ENCODE results near the gene MYO18B. TPM values are rescaled to one million over a fixed set of nuclear protein-coding genes. Genes with fewer than 3 reads are reported as not detected.

The MYO18B gene
- total RNA-seq, 2 donors from 2014 or later: 0.11 TPM; not detected in 1

DNA sequence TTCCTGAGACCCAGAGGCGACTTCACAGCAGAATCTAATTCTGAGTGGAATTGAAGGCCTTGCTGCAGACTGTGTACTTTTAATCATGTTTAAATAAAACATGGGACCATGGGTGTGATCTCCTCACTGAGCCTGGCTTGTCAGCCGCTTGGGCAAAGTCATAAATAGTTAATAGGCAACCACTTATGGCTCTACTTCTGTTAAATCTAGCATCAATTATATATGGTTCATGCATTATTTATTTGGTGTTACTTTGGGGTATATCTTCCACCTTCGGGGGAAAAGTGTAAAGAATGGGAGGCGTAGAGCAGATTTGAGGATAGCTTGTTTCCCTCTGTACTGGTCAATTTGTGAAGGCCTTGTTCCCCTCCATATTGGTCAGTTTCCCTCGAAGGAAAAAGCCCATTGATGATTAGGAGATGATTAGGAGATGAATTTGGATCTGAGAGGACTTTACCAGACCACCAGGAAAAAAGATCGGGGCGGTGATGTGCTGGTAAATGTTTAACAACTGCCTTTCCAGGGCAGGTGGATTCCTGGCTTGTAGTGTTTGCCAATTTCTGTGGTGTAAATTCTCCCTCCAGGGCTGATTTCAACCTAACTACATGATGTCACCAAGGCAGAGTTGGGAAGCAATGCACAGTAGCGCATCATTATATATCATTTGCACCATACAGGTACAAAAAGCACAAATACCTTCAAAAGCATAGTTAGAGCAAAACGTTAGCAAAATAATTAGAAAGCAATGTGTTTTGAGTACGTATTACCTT, 223.2 kb downstream of the MYO18B start:
- TF ChIP-seq, protein P1, sequence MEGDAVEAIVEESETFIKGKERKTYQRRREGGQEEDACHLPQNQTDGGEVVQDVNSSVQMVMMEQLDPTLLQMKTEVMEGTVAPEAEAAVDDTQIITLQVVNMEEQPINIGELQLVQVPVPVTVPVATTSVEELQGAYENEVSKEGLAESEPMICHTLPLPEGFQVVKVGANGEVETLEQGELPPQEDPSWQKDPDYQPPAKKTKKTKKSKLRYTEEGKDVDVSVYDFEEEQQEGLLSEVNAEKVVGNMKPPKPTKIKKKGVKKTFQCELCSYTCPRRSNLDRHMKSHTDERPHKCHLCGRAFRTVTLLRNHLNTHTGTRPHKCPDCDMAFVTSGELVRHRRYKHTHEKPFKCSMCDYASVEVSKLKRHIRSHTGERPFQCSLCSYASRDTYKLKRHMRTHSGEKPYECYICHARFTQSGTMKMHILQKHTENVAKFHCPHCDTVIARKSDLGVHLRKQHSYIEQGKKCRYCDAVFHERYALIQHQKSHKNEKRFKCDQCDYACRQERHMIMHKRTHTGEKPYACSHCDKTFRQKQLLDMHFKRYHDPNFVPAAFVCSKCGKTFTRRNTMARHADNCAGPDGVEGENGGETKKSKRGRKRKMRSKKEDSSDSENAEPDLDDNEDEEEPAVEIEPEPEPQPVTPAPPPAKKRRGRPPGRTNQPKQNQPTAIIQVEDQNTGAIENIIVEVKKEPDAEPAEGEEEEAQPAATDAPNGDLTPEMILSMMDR (IDR thresholded peaks at IDR 0.05): no peak

DNA sequence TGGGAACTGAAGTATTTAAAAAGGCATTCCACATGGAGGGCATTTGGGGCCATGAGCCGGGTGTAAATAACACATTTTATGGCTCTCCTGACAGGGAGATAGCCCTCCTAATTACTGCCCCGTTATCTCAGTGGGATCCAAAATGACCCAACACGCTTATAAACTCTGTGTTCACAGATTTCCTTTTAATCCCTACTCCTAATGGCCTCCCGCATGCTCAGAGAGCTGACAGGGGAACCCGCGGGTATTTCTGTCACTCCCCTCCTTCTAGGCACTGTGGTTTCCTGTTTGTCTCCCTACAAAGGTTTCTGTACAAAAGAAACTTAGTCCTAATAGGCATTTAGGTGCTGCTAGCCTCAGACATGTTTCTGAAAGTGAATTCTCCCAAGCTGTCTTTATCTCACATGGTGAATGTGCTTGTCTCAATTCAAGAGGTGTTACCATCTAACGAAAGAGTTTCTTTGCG, 224.5 kb downstream of the MYO18B start:
- TF ChIP-seq, protein P1 (IDR thresholded peaks at IDR 0.05): no peak
- intact Hi-C loops (cut with DNase I): no loop called here
- no peaks in the 10 kb centered on the region for H3K27me3 ChIP-seq

More for the DNA sequence above, 223.2 kb downstream of the MYO18B start:
- intact Hi-C loops (cut with DNase I): no loop called here
- no peak overlapping the region for H3K9ac ChIP-seq (ENCODE audit: low read depth in 2 of 2, low read length in 2 of 2)
- DNase-seq: no peak
- no peaks in the 10 kb centered on the region for H3K36me3 ChIP-seq
- H3K27me3 ChIP-seq: no peaks in the 10 kb centered on the region
- H3K9me3 ChIP-seq: no peaks in the 10 kb centered on the region
- H3K27ac ChIP-seq: no peak overlapping the region
- no peaks in the 10 kb centered on the region for H3K4me1 ChIP-seq
- H3K4me3 ChIP-seq: no peak overlapping the region

DNA sequence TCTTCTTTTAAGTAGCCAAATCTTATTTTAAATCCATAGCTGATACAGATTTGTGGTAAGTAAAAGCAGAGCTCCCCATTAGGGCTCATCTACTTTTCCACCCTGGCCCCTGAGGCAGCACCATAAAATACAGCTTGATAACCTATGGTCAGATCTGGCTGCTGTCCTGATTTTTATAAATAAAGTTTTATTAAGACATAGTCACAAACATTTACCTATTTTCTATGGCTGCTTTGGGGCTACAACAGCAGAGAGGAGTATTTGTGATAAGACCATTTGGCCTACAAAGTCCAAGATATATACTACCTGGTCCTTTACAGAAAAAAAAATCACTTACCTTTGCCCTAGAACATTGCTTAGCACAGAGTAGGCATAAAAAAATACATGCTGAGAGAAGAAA, 227.3 kb downstream of the MYO18B start:
- no peaks in the 10 kb centered on the region for H3K27me3 ChIP-seq
- no peak overlapping the region for H3K9ac ChIP-seq (ENCODE audit: low read depth in 2 of 2, low read length in 2 of 2)
- H3K9me3 ChIP-seq: no peaks in the 10 kb centered on the region
- TF ChIP-seq, protein P1 (IDR thresholded peaks at IDR 0.05): no peak
- intact Hi-C loops (cut with DNase I): no loop called here
- no peak overlapping the region for H3K27ac ChIP-seq
- no peak for DNase-seq
- H3K4me1 ChIP-seq: no peaks in the 10 kb centered on the region
- no peaks in the 10 kb centered on the region for H3K36me3 ChIP-seq
- no peak overlapping the region for H3K4me3 ChIP-seq

More for the DNA sequence above, 224.5 kb downstream of the MYO18B start:
- Histone ChIP-seq H3K4me3 (no peak overlapping the region), H3K27ac (no peak overlapping the region), H3K4me1 (no peaks in the 10 kb centered on the region), H3K9ac (ENCODE audit: low read depth in 2 of 2, low read length in 2 of 2) (no peak overlapping the region), H3K9me3 (no peaks in the 10 kb centered on the region), H3K36me3 (no peaks in the 10 kb centered on the region)
- DNase-seq: no peak

DNA sequence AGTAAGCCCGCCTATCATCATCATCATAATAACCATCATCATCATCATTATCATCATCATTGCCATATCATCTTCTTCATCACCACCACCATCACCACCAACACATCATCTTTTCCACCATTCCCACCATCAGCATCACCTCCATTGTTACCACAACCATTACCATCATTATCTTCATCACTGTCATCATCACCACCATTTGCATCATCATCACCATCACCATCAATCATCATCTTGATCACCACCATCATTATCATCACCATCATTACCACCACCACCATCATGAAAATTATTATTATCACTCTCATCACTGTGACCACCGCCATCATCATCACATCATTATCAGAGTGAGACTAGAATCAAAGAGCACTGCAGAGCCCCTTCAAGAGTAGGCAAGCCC, 227.9 kb downstream of the MYO18B start:
- intact Hi-C loops (cut with DNase I): no loop called here
- no peak overlapping the region for H3K27ac ChIP-seq
- H3K4me3 ChIP-seq: no peak overlapping the region
- no peak overlapping the region for H3K9ac ChIP-seq (ENCODE audit: low read depth in 2 of 2, low read length in 2 of 2)
- H3K27me3 ChIP-seq: no peaks in the 10 kb centered on the region
- no peaks in the 10 kb centered on the region for H3K4me1 ChIP-seq
- TF ChIP-seq, protein P1 (IDR thresholded peaks at IDR 0.05): no peak
- no peak for DNase-seq
- H3K9me3 ChIP-seq: no peaks in the 10 kb centered on the region
- H3K36me3 ChIP-seq: no peaks in the 10 kb centered on the region

DNA sequence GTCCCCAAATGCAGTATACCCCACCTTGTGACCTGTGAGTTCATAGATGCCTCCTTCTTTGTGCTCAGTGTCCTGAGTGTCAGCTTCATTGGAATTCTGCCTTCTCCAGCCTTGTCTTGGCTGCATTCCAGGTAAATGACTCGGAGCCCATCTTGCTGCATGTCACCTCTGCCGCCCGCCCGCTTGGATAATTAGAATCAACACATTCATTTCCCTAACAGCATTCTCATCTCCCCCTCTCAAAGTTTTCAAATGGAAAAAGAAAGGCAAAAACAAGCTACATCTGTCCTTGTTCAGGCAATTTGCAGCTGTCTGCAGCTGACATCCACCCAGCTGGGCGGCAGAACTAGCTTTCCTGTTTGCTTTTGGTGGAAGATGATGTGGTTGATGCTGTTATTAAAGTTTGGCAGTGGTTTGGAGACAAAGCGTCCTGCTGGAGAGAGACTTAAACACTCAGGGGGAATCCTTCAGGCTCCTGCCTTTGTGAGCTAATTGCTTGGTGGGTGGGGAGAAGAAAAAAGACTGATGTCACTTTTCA, 228.5 kb downstream of the MYO18B start:
- Histone ChIP-seq H3K27me3 (no peaks in the 10 kb centered on the region), H3K9me3 (no peaks in the 10 kb centered on the region), H3K4me1 (no peaks in the 10 kb centered on the region), H3K27ac (no peak overlapping the region), H3K9ac (ENCODE audit: low read depth in 2 of 2, low read length in 2 of 2) (no peak overlapping the region), H3K36me3 (no peaks in the 10 kb centered on the region), H3K4me3 (no peak overlapping the region)
- TF ChIP-seq, protein P1 (IDR thresholded peaks at IDR 0.05): no peak
- intact Hi-C loops (cut with DNase I): no loop called here
- DNase-seq: no peak

Data from colonic mucosa (tissue), 4 donors.